Measurements from ENCODE around the gene RCC1.
A peak's percentile ranks its signal among the peaks of the same experiment; 100 is the strongest.
"Not testable (repeated sequence)": the region's sequence is repeated elsewhere in the genome, so short reads cannot be mapped to it uniquely, and the experiment has no call there.

The RCC1 gene

GRCh38 chr1:28512058-28512611 lies 6.3 kb downstream of the RCC1 start:
- peak; percentile 55 for DNase-seq (ENCODE audit: low read depth)

DNA sequence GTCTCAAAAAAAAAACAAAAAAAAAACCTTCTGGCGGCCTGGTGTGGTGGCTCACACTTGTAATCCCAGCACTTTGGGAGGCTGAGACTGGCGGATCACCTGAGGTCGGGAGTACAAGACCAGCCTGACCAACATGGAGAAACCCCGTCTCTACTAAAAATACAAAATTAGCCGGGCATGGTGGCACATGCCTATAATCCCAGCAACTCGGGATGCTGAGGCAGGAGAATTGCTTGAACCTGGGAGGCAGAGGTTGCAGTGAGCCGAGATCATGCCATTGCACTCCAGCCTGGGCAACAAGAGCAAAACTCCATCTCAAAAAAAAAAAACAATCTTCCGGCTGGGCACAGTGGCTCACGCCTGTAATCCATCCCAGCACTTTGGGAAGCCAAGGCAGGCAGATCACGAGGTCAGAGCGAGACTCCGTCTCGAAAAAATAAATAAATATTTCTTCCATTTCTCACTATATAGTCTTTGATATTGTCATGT lies 8.6 kb downstream of the RCC1 start:
- DNase-seq (ENCODE audit: low read depth): peak; percentile 58

DNA sequence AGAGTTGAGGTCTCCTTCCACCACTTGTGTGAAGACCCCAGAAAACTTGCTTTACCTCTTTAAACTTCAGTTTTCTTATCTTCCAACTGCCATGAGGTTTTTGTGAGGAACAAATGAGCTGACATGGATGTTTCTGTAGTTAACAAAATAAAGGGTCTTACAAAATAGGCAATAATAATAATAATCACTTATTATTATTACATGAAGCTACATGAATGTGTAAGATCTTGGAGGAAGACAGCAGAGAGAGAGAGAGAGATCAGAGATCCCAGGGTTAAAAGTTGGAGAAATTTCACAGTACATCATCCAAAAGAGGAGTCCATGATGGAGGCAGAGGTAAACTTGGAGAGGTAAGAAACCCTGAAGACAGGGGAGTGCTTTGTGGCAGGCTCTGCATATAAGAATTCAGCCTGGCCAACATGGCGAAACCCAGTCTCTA lies 10.7 kb downstream of the RCC1 start:
- DNase-seq (ENCODE audit: low read depth): peak; percentile 43

- DNase-seq (ENCODE audit: low read depth): peak; percentile 60
Measured at GRCh38 chr1:28517649-28517999, 11.8 kb downstream of the RCC1 start.

DNA sequence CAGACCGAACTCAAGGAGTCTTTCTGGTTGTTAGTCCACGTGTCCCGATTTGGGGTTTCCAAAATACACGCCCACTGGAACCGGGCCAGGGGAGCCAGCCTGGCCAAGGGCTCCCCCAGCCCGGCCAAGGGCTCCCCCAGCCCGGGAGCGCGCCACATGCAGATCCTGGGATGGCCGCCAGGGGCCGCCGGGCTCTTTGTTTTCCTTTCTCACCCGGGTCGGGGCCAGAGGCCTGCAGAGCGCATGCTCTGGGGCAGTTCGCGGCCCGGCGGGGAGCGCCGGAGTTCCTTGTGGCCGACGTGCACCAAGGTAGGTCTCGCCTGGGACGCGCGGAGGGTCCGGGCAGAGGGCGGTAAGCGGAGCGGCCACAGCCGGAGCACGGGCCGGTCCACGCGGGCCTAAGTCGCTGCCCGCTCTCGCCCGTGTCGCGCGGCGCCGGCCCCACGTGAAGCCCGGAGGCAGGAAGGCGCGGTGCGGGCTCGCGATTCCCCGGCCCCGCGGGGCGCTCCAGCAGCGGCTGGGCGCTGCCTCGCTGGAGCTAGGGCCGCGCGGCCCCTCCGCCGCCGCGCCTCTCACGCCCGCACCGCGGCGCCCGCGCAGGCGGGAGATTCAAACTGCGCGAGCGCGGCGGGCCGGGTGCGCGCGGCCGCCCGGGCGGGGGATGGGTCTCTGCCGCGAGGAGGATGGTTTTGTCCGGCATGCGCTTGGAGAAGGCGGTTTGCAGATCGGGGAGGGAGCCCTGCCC lies 12.3 kb downstream of the RCC1 start:
- peak; percentile 89 for DNase-seq (ENCODE audit: low read depth)

- DNase-seq (ENCODE audit: low read depth): peak; percentile 70
Measured at GRCh38 chr1:28518745-28519341, 13.0 kb downstream of the RCC1 start.

- DNase-seq (ENCODE audit: low read depth): no peak
Measured at GRCh38 chr1:28519946-28520725, 14.3 kb downstream of the RCC1 start.

DNA sequence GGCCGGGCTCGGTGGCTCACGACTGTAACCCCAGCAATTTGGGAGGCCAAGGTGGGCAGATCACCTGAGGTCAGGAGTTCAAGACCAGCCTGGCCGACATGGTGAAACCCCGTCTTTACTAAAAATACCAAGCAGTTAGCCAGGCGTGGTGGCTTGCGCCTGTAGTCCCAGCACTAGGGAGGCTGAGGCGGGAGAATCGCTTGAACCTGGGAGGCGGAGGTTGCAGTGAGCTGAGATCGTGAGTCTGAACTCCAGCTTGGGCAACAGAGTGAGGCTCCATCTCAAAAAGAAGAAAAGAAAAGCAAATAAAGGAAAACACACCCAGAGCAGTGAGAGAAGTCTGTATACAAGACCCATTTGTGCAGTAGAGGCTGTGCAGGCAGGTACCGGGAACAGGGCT lies 15.0 kb downstream of the RCC1 start:
- not testable (repeated sequence) for DNase-seq (ENCODE audit: low read depth)

DNA sequence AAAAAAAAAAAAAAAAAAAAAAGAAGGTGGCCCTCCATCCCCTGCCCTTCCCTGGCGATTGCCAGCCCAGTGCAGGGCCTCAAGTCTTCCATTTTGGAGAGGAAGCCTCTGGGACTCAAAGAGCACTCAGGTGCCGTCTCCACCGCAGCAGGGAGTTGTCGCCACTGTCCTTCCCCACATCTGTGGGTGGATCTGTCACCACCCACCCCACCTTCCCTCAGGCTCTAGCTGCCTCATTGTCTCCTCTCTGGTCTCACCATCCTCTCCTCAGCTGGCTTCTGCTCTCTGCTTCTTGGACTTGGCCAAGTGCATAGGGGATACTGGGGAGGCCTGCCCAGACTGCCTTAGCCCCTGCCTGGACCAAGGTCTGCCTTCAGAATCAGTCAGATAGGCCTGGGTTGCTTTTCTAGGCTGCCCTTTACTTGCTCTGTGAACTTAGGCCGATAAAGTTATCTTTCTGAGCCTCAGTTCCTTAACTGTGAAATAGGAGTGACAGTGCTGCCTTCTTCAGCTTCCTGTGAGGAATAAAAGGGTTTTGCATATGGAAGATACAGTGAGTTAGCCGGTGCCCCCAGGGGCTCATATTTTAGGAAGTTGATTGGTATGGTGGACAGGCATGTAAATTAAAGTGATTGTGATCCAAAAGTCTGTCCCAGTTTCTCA lies 15.8 kb downstream of the RCC1 start:
- no peak for DNase-seq (ENCODE audit: low read depth)

- not testable (repeated sequence) for DNase-seq (ENCODE audit: low read depth)
Measured at GRCh38 chr1:28522537-28522936, 16.7 kb downstream of the RCC1 start.

- not testable (repeated sequence) for DNase-seq (ENCODE audit: low read depth)
Measured at GRCh38 chr1:28525002-28525642, 19.3 kb downstream of the RCC1 start.

GRCh38 chr1:28526886-28527285 lies 21.0 kb downstream of the RCC1 start:
- peak; percentile 65 for DNase-seq (ENCODE audit: low read depth)

DNA sequence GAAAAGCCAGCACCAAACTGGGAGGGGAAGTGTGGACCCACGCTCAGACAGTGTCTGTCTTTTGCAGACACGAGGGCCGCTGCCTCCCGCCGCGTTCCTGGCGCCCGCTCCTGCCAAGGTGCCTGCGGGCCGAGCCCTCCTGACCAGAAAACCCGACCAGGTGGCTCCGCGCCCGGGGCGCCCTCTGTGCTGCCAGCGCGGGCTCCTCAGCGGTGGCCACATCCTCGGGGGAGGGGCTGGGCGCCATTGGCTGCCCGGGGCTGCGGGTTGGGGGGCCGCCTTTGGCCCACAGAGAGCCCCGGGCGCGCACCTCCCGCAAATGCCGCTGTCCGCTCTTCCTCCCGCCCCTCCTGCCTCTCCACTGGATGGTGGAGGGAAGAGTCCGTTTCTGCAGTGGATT lies 24.6 kb downstream of the RCC1 start:
- no peak for DNase-seq (ENCODE audit: low read depth)

DNA sequence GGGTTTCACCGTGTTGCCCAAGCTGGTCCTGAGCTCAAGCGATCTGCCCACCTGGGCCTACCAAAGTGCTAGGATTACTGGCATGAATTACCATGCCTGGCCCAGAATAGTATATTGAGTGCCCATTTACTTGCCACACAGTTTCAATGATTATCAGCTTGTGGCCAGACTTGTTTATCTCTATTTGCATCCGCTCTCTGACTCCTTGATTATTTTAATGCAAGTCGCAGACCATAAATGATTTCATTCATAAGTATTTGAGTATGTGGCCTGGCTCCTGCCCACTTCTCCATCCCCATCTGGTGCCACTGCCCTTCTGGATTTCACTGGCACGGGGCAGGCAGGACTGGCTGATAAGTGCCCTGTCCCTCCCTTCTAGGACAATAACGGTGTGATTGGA lies 28.8 kb downstream of the RCC1 start:
- DNase-seq (ENCODE audit: low read depth): no peak

DNA sequence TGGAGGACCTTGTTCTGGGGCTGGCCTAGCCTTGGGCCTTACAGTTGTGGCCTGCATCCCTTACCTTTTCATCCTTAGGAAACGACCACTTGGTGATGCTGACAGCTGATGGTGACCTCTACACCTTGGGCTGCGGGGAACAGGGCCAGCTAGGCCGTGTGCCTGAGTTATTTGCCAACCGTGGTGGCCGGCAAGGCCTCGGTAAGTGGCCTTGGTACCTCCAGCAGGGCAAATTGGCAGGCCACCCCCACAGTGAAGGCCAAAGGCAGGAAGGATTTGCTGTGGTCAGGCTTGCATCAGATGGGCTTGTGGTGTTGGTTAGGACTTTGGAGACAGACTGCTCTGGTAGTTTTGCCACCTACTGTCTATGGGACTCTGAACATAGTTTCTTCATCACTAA lies 29.3 kb downstream of the RCC1 start:
- DNase-seq (ENCODE audit: low read depth): no peak

- DNase-seq (ENCODE audit: low read depth): no peak
Measured at GRCh38 chr1:28537457-28538199, 31.8 kb downstream of the RCC1 start.

GRCh38 chr1:28538286-28538685 lies 32.4 kb downstream of the RCC1 start:
- no peak for DNase-seq (ENCODE audit: low read depth)

- peak; percentile 24 for DNase-seq (ENCODE audit: low read depth)
Measured at GRCh38 chr1:28540651-28541050, 34.8 kb downstream of the RCC1 start.

DNA sequence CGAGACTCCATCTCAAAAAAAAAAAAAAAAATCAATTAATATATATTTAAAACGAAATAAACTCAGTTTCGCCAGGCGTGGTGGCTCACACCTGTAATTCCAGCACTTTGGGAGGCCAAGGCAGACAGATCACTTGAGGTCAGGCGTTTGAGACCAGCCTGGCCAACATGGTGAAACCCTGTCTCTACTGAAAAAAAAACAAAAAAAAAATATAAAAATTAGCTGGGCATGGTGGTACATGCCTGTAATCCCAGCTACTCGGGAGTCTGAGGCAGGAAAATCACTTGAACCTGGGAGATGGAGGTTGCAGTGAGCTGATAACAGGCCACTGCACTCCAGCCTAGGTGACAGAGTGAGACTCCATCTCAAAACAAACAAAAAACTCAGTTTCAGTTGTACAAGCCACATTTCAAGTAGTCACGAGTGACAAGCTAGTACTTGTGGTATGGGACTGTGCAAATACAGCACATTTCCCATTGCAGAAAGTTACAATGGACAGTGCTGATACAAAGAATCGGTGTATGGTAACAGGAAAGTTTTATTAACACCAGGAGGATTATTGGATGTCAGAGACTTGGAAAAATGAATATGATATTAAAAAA lies 35.7 kb downstream of the RCC1 start:
- DNase-seq (ENCODE audit: low read depth): not testable (repeated sequence)

DNA sequence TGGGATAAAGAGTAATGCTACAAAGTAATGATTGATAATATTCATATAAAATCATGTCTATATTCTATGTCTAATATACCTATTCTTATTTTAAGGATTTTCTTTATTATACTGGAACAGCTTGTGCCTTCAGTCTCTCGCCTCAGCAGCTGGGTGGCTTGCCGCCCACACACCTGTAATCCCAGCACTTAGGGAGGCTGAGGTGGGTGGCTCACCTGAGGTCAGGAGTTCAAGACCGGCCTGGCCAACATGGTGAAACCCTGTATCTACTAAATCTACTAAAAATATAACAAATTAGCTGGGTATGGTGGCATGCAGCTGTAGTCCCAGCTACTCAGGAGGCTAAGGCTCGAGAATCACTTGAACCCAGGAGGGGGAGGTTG lies 39.4 kb downstream of the RCC1 start:
- DNase-seq (ENCODE audit: low read depth): no peak
